ENCODE measurements around the gene MAX.

Gene MAX

DNA sequence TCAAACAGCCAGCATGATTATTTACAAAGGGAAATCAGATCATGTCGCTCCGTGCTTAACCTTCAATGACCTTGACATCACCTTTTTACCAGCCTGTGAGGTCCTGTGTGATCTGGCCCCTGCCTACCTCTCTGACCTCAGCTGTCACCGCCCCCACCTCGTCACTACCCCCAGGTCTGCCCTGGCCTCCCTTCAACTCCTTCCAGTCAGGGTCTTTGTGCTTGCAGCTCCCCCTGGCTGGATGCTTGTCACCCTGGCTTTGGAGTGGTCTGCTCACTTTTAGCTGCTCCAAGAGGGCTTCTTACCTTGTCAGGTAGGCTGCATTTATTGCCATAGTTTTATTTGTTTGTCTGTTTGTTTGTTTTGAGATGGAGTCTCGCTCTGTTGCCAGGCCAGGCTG lies 8.2 kb upstream of the MAX start:
- Histone ChIP-seq H3K4me3 (ENCODE audit: low read depth in 1 of 2, low read length in 1 of 2) (no peak overlapping the region), H3K9me3 (no peaks in the 10 kb centered on the region), H3K4me1 (ENCODE audit: control insufficient read depth in 1 of 2, insufficient read depth in 1 of 2, low read depth in 1 of 2, low read length in 1 of 2) (no peaks in the 10 kb centered on the region), H3K27ac (no peak overlapping the region), H3K27me3 (no peaks in the 10 kb centered on the region), H3K36me3 (no peaks in the 10 kb centered on the region)
- TF ChIP-seq, protein P1, sequence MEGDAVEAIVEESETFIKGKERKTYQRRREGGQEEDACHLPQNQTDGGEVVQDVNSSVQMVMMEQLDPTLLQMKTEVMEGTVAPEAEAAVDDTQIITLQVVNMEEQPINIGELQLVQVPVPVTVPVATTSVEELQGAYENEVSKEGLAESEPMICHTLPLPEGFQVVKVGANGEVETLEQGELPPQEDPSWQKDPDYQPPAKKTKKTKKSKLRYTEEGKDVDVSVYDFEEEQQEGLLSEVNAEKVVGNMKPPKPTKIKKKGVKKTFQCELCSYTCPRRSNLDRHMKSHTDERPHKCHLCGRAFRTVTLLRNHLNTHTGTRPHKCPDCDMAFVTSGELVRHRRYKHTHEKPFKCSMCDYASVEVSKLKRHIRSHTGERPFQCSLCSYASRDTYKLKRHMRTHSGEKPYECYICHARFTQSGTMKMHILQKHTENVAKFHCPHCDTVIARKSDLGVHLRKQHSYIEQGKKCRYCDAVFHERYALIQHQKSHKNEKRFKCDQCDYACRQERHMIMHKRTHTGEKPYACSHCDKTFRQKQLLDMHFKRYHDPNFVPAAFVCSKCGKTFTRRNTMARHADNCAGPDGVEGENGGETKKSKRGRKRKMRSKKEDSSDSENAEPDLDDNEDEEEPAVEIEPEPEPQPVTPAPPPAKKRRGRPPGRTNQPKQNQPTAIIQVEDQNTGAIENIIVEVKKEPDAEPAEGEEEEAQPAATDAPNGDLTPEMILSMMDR (IDR thresholded peaks at IDR 0.05), result no peak

DNA sequence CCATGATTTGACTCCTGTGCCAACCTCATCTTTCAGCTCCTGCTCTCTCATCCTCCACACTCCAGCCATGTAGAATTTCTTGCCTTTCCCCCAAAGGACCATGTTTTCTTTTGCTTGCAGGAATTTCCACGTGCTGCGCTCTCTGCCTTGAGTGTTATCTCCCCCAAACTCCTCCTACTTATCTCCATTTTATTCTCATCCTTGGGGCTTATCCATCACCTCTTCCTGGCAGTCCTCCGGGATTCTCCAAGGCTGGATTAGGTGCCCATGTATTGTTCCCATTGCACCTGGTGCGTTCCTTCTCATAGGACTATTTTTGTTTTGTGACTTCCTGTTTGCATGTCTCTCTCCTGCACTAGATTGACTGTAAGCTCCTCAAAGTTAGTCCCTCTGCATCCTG lies 7.0 kb upstream of the MAX start:
- H3K4me1 ChIP-seq (ENCODE audit: control insufficient read depth in 1 of 2, insufficient read depth in 1 of 2, low read depth in 1 of 2, low read length in 1 of 2), result no peaks in the 10 kb centered on the region
- no peak overlapping the region for H3K27ac ChIP-seq
- H3K27me3 ChIP-seq, result no peaks in the 10 kb centered on the region
- TF ChIP-seq, protein P1 (IDR thresholded peaks at IDR 0.05), result no peak
- H3K36me3 ChIP-seq, result no peaks in the 10 kb centered on the region
- no peak overlapping the region for H3K4me3 ChIP-seq (ENCODE audit: low read depth in 1 of 2, low read length in 1 of 2)
- H3K9me3 ChIP-seq, result no peaks in the 10 kb centered on the region

DNA sequence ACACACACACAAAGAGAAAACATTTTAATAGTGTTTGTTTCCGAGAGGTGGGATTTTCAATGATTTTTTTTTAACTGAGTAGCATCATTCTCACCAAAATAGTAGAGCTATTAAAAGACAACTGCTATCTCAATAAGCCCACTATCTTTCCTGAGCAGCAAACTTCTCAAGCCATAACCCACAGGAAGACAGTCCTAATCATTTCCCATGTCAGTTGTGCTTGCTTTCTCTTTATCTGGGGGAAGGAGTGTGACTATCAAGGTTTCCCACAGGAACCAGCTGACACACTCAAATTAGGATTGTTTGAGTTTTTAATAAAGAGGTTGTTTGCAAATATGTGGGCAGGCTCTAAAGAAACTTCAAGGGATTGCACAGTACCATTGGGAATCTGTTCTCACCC lies 4.9 kb upstream of the MAX start:
- Histone ChIP-seq H3K4me1 (ENCODE audit: control insufficient read depth in 1 of 2, insufficient read depth in 1 of 2, low read depth in 1 of 2, low read length in 1 of 2) (peaks cover 8% of the 10 kb centered on the region in 2 experiments), H3K4me3 (ENCODE audit: low read depth in 1 of 2, low read length in 1 of 2) (no peak overlapping the region), H3K36me3 (no peaks in the 10 kb centered on the region), H3K27me3 (no peaks in the 10 kb centered on the region), H3K27ac (no peak overlapping the region), H3K9me3 (no peaks in the 10 kb centered on the region)
- TF ChIP-seq, protein P1 (IDR thresholded peaks at IDR 0.05), result no peak

DNA sequence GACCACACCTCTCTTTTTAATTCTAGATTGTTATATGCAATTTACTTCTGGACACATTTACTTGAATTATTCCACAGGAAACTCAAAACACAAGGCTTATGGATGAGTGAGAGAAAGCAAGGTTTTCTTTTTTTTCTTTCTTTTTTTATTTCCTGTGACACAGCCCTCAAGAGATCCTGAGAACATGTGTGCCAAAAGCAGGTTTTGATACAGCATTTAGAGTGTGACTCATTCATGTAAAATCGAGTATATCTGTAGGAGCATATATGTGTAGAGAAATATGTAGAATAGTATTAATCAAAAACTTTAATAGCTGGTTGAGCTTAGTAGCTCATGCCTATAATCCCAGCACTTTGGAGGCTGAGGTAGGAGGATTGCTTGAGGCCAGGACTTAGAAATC lies 4.4 kb upstream of the MAX start:
- H3K36me3 ChIP-seq, result no peaks in the 10 kb centered on the region
- peaks cover 8% of the 10 kb centered on the region in 2 experiments for H3K4me1 ChIP-seq (ENCODE audit: control insufficient read depth in 1 of 2, insufficient read depth in 1 of 2, low read depth in 1 of 2, low read length in 1 of 2)
- no peaks in the 10 kb centered on the region for H3K27me3 ChIP-seq
- H3K9me3 ChIP-seq, result no peaks in the 10 kb centered on the region
- H3K27ac ChIP-seq, result no peak overlapping the region
- TF ChIP-seq, protein P1 (IDR thresholded peaks at IDR 0.05), result no peak
- H3K4me3 ChIP-seq (ENCODE audit: low read depth in 1 of 2, low read length in 1 of 2), result no peak overlapping the region

DNA sequence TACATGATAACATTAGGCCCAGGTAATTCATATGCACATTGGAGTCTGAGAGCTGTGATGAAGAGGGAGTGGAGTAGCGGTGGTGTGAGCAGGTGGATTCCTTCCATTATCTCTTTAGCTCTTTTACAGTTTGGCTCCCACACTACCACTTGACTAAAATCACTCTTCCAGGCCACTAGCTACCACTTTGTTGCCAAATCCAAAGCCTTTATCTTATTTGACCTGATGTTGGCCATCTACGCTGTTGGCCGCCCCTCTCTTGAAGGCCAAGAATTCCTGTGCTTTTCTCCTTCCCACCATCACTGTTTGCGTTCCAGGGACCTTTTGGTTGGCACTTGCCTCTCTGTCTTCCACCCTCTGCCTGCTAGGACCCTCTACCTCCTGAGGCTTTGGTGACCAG lies 4.0 kb upstream of the MAX start:
- TF ChIP-seq, protein P1 (IDR thresholded peaks at IDR 0.05), result no peak
- Histone ChIP-seq H3K9me3 (no peaks in the 10 kb centered on the region), H3K36me3 (no peaks in the 10 kb centered on the region), H3K27me3 (no peaks in the 10 kb centered on the region), H3K4me3 (ENCODE audit: low read depth in 1 of 2, low read length in 1 of 2) (no peak overlapping the region), H3K4me1 (ENCODE audit: control insufficient read depth in 1 of 2, insufficient read depth in 1 of 2, low read depth in 1 of 2, low read length in 1 of 2) (peaks cover 8 to 9% of the 10 kb centered on the region in 2 experiments), H3K27ac (no peak overlapping the region)

DNA sequence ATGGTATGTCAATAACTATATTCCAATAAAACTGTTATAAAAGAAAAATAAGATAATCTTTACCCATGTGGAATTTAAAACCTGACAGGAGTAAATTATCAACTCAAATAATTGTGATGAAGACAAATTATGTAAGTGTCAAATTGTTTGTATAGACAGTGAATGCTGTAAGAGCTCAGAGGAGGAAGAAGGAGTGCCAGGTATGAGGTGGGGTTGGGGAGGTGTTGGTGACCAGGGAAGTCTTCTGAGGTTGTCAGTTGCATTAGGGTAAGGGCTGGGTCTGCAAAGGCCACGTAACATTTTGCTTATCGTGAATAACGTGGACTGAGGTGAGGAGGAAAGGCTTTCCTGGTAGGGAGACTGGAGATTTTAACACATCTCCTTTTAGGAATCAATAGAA lies 2.5 kb upstream of the MAX start:
- no peak overlapping the region for H3K27ac ChIP-seq
- no peaks in the 10 kb centered on the region for H3K36me3 ChIP-seq
- H3K4me1 ChIP-seq (ENCODE audit: control insufficient read depth in 1 of 2, insufficient read depth in 1 of 2, low read depth in 1 of 2, low read length in 1 of 2), result peaks cover 23 to 25% of the 10 kb centered on the region in 2 experiments
- H3K4me3 ChIP-seq (ENCODE audit: low read depth in 1 of 2, low read length in 1 of 2), result no peak overlapping the region
- H3K9me3 ChIP-seq, result no peaks in the 10 kb centered on the region
- TF ChIP-seq, protein P1 (IDR thresholded peaks at IDR 0.05), result no peak
- no peaks in the 10 kb centered on the region for H3K27me3 ChIP-seq

Data from neutrophil (primary cell).